Esophagus muscularis mucosa (tissue), 4 donors: ENCODE results near the gene INHBC. TPM values are rescaled to one million over a fixed set of nuclear protein-coding genes. Genes with fewer than 3 reads are reported as not detected.

Source experiments
- DNase-seq: peaks from one replicate; pipeline ENCODE4 v3.0.0-alpha.2; 2017; ENCODE audit errors: extremely low spot score
- H3K27ac ChIP-seq, 4 donors: fragments of 200-600 bp; sonication (generic); replicated peaks in 1 of 4; 1 replicate in 3 of 4; 2 replicates in 1 of 4; pipeline ENCODE4 v1.5.1; 2016 to 2019; ENCODE audit warnings: mild to moderate bottlenecking in 1 of 4
- H3K27me3 ChIP-seq, 4 donors: fragments of 200-600 bp; sonication (generic); one replicate each; pipeline versions ENCODE4 v1.5.1 to v1.6.0; 2016 to 2019
- H3K36me3 ChIP-seq, 4 donors: fragments of 200-600 bp; sonication (generic); one replicate each; pipeline ENCODE4 v1.5.1; 2016 to 2019
- H3K4me1 ChIP-seq, 4 donors: fragments of 200-600 bp; sonication (generic); one replicate each; pipeline ENCODE4 v1.5.1; 2016 to 2019
- H3K4me3 ChIP-seq, 4 donors: fragments of 200-600 bp; sonication (generic); 1 replicate in 2 of 4; 2 replicates in 2 of 4; pipeline ENCODE4 v1.5.1; 2016 to 2019; ENCODE audit warnings: mild to moderate bottlenecking in 4 of 4, moderate library complexity in 1 of 4
- H3K9me3 ChIP-seq, 4 donors: fragments of 200-600 bp; sonication (generic); 1 replicate in 3 of 4; 2 replicates in 1 of 4; pipeline ENCODE4 v1.5.1; 2016 to 2019
- CTCF ChIP-seq, 3 experiments: fragments of 200-600 bp in 2 of 3; fragments of 450-650 bp in 1 of 3; sonication (generic) in 2 of 3; IDR thresholded peaks; one replicate each; pipeline ENCODE4 v1.5.1; 2017 to 2019; ENCODE audit warnings: antibody characterized with exemption in 3 of 3, mild to moderate bottlenecking in 2 of 3, moderate library complexity in 1 of 3
- EP300 ChIP-seq: sonication (generic); formaldehyde crosslinking; IDR thresholded peaks from one replicate; pipeline ENCODE4 v1.6.1; 2017; ENCODE audit warnings: antibody characterized with exemption
- POLR2A ChIP-seq: fragments of 450-650 bp; IDR thresholded peaks from one replicate; pipeline ENCODE4 v1.6.1; 2017; ENCODE audit warnings: antibody characterized with exemption, moderate library complexity, mild to moderate bottlenecking, low read depth
- POLR2AphosphoS5 ChIP-seq, 2 donors: sonication (generic); formaldehyde crosslinking; IDR thresholded peaks; one replicate each; pipeline ENCODE4 v1.6.1; 2017; ENCODE audit warnings: antibody characterized with exemption in 2 of 2
- WGBS: methylation state at CpG from one replicate; pipeline ENCODE4 v1.1.5; 2018; 5-methylcytosine and 5-hydroxymethylcytosine counted together
- intact Hi-C: fragments of 100-400 bp; cut with DNase I; formaldehyde crosslinking; loops from one replicate; pipeline ENCODE4 v1.15.1; 2023
- total RNA-seq, 4 donors: library from RNA; depleted of rRNA; stranded (reverse); fragments of >200 nt; gene quantifications; one replicate each; pipeline versions ENCODE4 v1.1.0 to v1.2.1, GENCODE V29; 2016

INHBC gene
- total RNA-seq, 4 donors from 2014 or later: not detected

- Histone ChIP-seq H3K4me3 (no peak overlapping the region), H3K36me3 (no peaks in the 10 kb centered on the region), H3K4me1 (peaks cover 6 to 21% (median 19%) of the 10 kb centered on the region in 4 donors), H3K9me3 (no peaks in the 10 kb centered on the region), H3K27ac (no peak overlapping the region), H3K27me3 (peaks cover 0 to 46% (median 3%) of the 10 kb centered on the region in 4 donors)
- TF ChIP-seq POLR2A (no peak), POLR2AphosphoS5 (IDR thresholded peaks at IDR 0.05) (no peak), EP300 (no peak), CTCF (IDR thresholded peaks at IDR 0.05) (no peak)
- intact Hi-C loops: no loop called here
- DNase-seq: no peak
- WGBS: 80% methylated on average over 12 of the region's 14 CpGs
These were observed 31.3 kb downstream of the INHBC start for GRCh38 chr12:57465747-57466505.

DNA sequence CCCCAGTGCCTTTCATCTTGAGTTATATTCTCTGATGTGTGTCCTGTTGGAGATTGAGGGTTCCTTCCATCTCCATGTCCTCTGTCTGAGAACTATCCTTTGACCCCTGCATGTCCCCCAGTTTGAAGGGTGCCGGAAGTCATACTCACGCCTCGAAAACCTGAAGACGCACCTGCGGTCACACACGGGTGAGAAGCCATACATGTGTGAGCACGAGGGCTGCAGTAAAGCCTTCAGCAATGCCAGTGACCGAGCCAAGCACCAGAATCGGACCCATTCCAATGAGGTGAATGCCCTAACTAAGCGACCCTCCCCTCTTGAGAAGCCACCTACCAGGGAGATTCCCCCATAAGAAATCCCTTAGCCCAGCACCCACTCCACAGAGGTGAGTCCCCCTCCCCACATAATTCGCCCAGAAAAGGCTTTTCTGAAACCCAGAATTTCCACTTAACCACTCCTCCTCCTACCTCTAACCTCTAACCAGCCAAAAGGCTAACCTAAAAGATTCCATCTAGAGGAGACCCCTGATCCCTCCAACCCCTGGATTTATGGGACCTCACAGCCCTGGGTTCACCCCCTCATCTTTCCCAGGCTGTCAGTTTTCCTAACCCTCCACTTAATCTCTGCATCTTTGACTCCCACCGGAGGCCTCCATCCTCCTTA, 32.8 kb downstream of the INHBC start:
- Histone ChIP-seq H3K9me3 (no peaks in the 10 kb centered on the region), H3K4me1 (peaks cover 0 to 7% (median 6%) of the 10 kb centered on the region in 4 donors), H3K4me3 (no peak overlapping the region), H3K27me3 (peaks cover 0 to 53% (median 5%) of the 10 kb centered on the region in 4 donors), H3K36me3 (no peaks in the 10 kb centered on the region), H3K27ac (no peak overlapping the region)
- WGBS: 92% methylated on average over 12 of the region's 12 CpGs
- intact Hi-C loops: no loop called here
- DNase-seq: no peak
- no peak for TF ChIP-seq POLR2A
- TF ChIP-seq EP300: no peak
- TF ChIP-seq CTCF (IDR thresholded peaks at IDR 0.05): no peak
- TF ChIP-seq POLR2AphosphoS5 (IDR thresholded peaks at IDR 0.05): no peak

DNA sequence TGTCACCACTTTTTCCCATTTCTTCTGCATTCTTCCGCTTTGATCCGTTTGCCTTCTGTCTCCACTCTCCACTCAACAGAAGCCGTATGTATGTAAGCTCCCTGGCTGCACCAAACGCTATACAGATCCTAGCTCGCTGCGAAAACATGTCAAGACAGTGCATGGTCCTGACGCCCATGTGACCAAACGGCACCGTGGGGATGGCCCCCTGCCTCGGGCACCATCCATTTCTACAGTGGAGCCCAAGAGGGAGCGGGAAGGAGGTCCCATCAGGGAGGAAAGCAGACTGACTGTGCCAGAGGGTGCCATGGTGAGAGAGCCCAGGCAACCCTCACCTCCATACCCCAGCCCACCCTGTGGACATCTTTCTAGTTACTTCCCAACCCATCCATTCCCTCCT, 33.3 kb downstream of the INHBC start:
- intact Hi-C loops: no loop called here
- H3K4me3 ChIP-seq: no peak overlapping the region
- H3K9me3 ChIP-seq: no peaks in the 10 kb centered on the region
- peaks cover 0 to 2% (median under 1%) of the 10 kb centered on the region in 4 donors for H3K4me1 ChIP-seq
- no peaks in the 10 kb centered on the region for H3K36me3 ChIP-seq
- no peak for DNase-seq
- H3K27ac ChIP-seq: no peak overlapping the region
- no peak for TF ChIP-seq CTCF (IDR thresholded peaks at IDR 0.05)
- TF ChIP-seq EP300: no peak
- no peak for TF ChIP-seq POLR2AphosphoS5 (IDR thresholded peaks at IDR 0.05)
- TF ChIP-seq POLR2A: no peak
- H3K27me3 ChIP-seq: peaks cover 0 to 55% (median 5%) of the 10 kb centered on the region in 4 donors
- 87% methylated on average over 11 of the region's 11 CpGs for WGBS

DNA sequence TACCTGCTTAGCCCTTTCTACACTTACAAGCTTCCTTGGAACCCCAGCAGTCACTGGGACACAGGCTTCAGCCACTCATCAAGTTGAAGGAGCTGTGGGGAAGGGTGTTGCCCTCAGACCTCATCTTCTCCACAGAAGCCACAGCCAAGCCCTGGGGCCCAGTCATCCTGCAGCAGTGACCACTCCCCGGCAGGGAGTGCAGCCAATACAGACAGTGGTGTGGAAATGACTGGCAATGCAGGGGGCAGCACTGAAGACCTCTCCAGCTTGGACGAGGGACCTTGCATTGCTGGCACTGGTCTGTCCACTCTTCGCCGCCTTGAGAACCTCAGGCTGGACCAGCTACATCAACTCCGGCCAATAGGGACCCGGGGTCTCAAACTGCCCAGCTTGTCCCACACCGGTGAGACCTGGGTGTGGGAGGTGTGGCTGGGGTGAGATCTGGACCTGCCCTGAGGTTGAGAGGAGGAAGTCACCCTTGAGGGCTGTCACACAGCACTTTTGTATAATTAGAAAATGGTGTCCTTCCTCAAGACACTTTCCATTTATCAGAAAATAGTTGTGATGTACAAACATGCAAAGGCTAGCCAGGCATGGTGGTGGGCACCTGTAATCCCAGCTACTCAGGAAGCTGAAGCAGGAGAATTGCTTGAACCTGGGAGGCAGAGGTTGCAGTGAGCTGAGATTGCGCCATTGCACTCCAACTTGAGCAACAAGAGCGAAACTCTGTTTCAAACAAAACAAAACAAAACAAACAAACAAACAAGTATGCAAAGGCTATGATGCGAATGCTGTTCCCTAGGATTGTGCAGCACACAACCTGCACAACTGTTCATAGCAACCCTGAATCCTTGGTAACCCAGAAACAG, 34.9 kb downstream of the INHBC start:
- no peak for DNase-seq
- Histone ChIP-seq H3K36me3 (no peaks in the 10 kb centered on the region), H3K27me3 (peaks cover 0 to 71% (median 11%) of the 10 kb centered on the region in 4 donors), H3K4me3 (no peak overlapping the region), H3K9me3 (no peaks in the 10 kb centered on the region), H3K27ac (no peak overlapping the region), H3K4me1 (no peaks in the 10 kb centered on the region)
- WGBS: 89% methylated on average over 8 of the region's 10 CpGs
- TF ChIP-seq EP300 (no peak), POLR2AphosphoS5 (IDR thresholded peaks at IDR 0.05) (no peak), CTCF (IDR thresholded peaks at IDR 0.05) (no peak), POLR2A (no peak)
- intact Hi-C loops: no loop called here
